Upper lobe of left lung (tissue), 6 donors: ENCODE measurements around the gene FAM110D. TPM values are rescaled to one million over a fixed set of nuclear protein-coding genes. Genes with fewer than 3 reads are reported as not detected.

Experiments
- ATAC-seq, 2 donors: fragments of 200-7000 bp; cut with Tn5 transposase; one replicate each; pipeline ENCODE4 v1.9.1; 2022; ENCODE audit warnings: mild to moderate bottlenecking in 2 of 2, moderate library complexity in 2 of 2; ENCODE audit not compliant: low FRiP score in 2 of 2
- DNase-seq, 2 donors: peaks; one replicate each; pipeline ENCODE4 v3.0.0-alpha.2; 2019 to 2020
- H3K27ac ChIP-seq, 4 donors: fragments of 200-600 bp; sonication (generic); one replicate each; pipeline ENCODE4 v1.5.1; 2016 to 2019
- H3K27me3 ChIP-seq, 4 donors: fragments of 200-600 bp; sonication (generic); one replicate each; pipeline ENCODE4 v1.5.1; 2017 to 2019
- H3K36me3 ChIP-seq, 4 donors: fragments of 200-600 bp; sonication (generic); one replicate each; pipeline ENCODE4 v1.5.1; 2016 to 2019
- H3K4me1 ChIP-seq, 4 donors: fragments of 200-600 bp; sonication (generic); one replicate each; pipeline ENCODE4 v1.5.1; 2018 to 2019
- H3K4me3 ChIP-seq, 4 donors: fragments of 200-600 bp; sonication (generic); one replicate each; pipeline ENCODE4 v1.5.1; 2017 to 2019; ENCODE audit warnings: mild to moderate bottlenecking in 2 of 4, moderate library complexity in 1 of 4
- H3K9me3 ChIP-seq, 4 donors: fragments of 200-600 bp; sonication (generic); one replicate each; pipeline ENCODE4 v1.5.1; 2018 to 2019
- EP300 ChIP-seq, 4 donors: sonication (generic); formaldehyde crosslinking; IDR thresholded peaks; one replicate each; pipeline ENCODE4 v1.5.1; 2017; ENCODE audit warnings: antibody characterized with exemption in 4 of 4, control low read depth in 2 of 4
- POLR2A ChIP-seq, 4 donors: fragments of 450-650 bp; IDR thresholded peaks; one replicate each; pipeline ENCODE4 v1.5.1; 2016 to 2017; ENCODE audit warnings: antibody characterized with exemption in 4 of 4, mild to moderate bottlenecking in 2 of 4
- POLR2AphosphoS5 ChIP-seq, 2 donors: sonication (generic); formaldehyde crosslinking; IDR thresholded peaks; one replicate each; pipeline ENCODE4 v1.5.1; 2017; ENCODE audit warnings: antibody characterized with exemption in 2 of 2
- WGBS, 2 donors: methylation state at CpG; one replicate each; pipeline ENCODE4 v1.1.5; 2017 to 2018; 5-methylcytosine and 5-hydroxymethylcytosine counted together
- total RNA-seq, 6 donors: library from RNA; depleted of rRNA in 4 of 6; stranded (reverse); fragments of >200 nt in 4 of 6; gene quantifications; one replicate each; pipeline versions ENCODE4 v1.1.0 to v1.2.1, GENCODE V29; 2016 to 2021
- TF ChIP-seq, protein P1 (sequence below), 6 experiments: fragments of 450-650 bp in 4 of 6; fragments of 200-600 bp in 2 of 6; sonication (generic) in 2 of 6; IDR thresholded peaks; one replicate each; pipeline ENCODE4 v1.5.1; 2016 to 2019; ENCODE audit warnings: antibody characterized with exemption in 6 of 6
- donor health status: DM: no; HTN: no; CAD: no; lungs with moderate emphysema.
- donor health status: DM: no; HTN: yes; CAD: no; lungs with severe emphysema.

Gene FAM110D
- total RNA-seq, 6 donors from 2014 or later, result 1.0 to 6.7 (median 4.7) TPM

GRCh38 chr1:26164861-26165842, 6.3 kb downstream of the FAM110D start:
- WGBS, 2 donors, result 63 to 64% methylated on average over 18 to 19 of the region's 19 CpGs
- no peaks in the 10 kb centered on the region for H3K36me3 ChIP-seq
- DNase-seq (no peak), ATAC-seq (no peak)
- H3K27ac ChIP-seq, result peak overlapping the region in 2 of 4 donors; percentile 52 to 65
- no peaks in the 10 kb centered on the region for H3K9me3 ChIP-seq
- H3K4me3 ChIP-seq, result no peak overlapping the region
- TF ChIP-seq EP300 (IDR thresholded peaks at IDR 0.05) (no peak), POLR2A (IDR thresholded peaks at IDR 0.05) (no peak), POLR2AphosphoS5 (IDR thresholded peaks at IDR 0.05) (no peak)
- TF ChIP-seq, protein P1, sequence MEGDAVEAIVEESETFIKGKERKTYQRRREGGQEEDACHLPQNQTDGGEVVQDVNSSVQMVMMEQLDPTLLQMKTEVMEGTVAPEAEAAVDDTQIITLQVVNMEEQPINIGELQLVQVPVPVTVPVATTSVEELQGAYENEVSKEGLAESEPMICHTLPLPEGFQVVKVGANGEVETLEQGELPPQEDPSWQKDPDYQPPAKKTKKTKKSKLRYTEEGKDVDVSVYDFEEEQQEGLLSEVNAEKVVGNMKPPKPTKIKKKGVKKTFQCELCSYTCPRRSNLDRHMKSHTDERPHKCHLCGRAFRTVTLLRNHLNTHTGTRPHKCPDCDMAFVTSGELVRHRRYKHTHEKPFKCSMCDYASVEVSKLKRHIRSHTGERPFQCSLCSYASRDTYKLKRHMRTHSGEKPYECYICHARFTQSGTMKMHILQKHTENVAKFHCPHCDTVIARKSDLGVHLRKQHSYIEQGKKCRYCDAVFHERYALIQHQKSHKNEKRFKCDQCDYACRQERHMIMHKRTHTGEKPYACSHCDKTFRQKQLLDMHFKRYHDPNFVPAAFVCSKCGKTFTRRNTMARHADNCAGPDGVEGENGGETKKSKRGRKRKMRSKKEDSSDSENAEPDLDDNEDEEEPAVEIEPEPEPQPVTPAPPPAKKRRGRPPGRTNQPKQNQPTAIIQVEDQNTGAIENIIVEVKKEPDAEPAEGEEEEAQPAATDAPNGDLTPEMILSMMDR (IDR thresholded peaks at IDR 0.05), result no peak
- H3K27me3 ChIP-seq, result peaks cover 0 to 3% (median 0%) of the 10 kb centered on the region in 4 donors
- H3K4me1 ChIP-seq, result peaks cover 22 to 41% (median 30%) of the 10 kb centered on the region in 4 donors

GRCh38 chr1:26166719-26167281, 7.9 kb downstream of the FAM110D start:
- ATAC-seq (no peak), DNase-seq (no peak)
- no peaks in the 10 kb centered on the region for H3K9me3 ChIP-seq
- H3K27ac ChIP-seq, result no peak overlapping the region
- no peak overlapping the region for H3K4me3 ChIP-seq
- 75 to 77% methylated on average over 4 of the region's 4 CpGs for WGBS, 2 donors
- TF ChIP-seq, protein P1 (IDR thresholded peaks at IDR 0.05), result no peak
- TF ChIP-seq EP300 (IDR thresholded peaks at IDR 0.05), result no peak
- TF ChIP-seq POLR2AphosphoS5 (IDR thresholded peaks at IDR 0.05), result no peak
- TF ChIP-seq POLR2A (IDR thresholded peaks at IDR 0.05), result no peak
- no peaks in the 10 kb centered on the region for H3K27me3 ChIP-seq
- peaks cover 23 to 40% (median 31%) of the 10 kb centered on the region in 4 donors for H3K4me1 ChIP-seq
- H3K36me3 ChIP-seq, result peaks cover 0 to 7% (median 0%) of the 10 kb centered on the region in 4 donors

DNA sequence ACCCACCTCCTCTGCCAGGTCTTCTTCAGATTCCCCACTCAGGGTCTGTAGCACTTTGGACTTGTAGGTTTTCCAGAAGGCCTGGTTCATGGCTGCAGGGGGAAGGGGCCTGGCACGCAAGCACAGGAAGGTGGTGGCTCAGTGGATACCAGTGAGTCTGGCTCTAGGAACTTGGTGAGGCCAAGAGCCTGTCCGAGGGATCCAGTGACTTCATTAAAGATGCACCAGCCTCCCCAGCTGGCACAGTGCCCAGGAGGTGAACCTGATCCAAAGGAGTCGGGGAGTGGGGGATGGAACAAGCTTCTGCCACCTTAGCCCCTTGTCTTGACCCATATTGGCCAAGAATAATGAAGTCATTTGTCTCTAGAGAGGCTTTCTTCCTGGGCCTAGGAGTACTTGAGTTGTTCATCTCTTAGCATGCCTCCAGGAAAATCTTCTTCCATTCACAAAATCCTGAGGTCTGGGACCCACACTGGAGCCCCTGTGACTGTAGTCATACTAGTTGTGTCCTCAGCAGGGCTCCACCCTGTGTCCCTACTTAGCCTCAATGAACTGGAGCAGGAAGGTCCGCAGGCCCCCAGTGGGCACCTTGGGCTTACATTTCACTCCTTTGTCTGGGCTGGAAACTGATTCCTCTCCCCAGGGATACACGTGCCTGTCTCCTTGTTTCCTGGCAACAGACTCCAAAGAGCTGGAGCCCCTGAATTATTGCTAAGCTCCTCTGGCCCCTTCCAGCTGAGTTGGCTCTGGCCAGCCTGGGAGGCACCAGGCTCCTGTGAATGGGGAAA, 9.7 kb downstream of the FAM110D start, which contains the start of gene C1orf232:
Gene C1orf232, minus strand, starts transcription at position 554 of the 788 bp plus-strand sequence. Its CDS starts 464 bp downstream, at position 90.
- ATAC-seq, result no peak
- peak within 1 kb of the TSS; percentile 73 to 96 (median 76) for H3K4me3 ChIP-seq
- TF ChIP-seq POLR2A (IDR thresholded peaks at IDR 0.05), result no peak
- no peak for TF ChIP-seq POLR2AphosphoS5 (IDR thresholded peaks at IDR 0.05)
- peaks cover 0 to 7% (median 0%) of the 10 kb centered on the region in 4 donors for H3K36me3 ChIP-seq
- peak within 1 kb of the TSS; percentile 64 to 89 (median 74) for H3K27ac ChIP-seq
- 85 to 90% methylated on average over 3 to 5 of the region's 5 CpGs for WGBS, 2 donors
- DNase-seq, result no peak
- H3K27me3 ChIP-seq, result no peaks in the 10 kb centered on the region
- peaks cover 17 to 31% (median 22%) of the 10 kb centered on the region in 4 donors for H3K4me1 ChIP-seq
- H3K9me3 ChIP-seq, result no peaks in the 10 kb centered on the region

- no peak for DNase-seq
- H3K4me1 ChIP-seq, result peaks cover 14 to 26% (median 18%) of the 10 kb centered on the region in 4 donors
- H3K4me3 ChIP-seq, result peak overlapping the region in 2 of 4 donors; percentile 73 to 96
- TF ChIP-seq EP300 (IDR thresholded peaks at IDR 0.05) (no peak), POLR2A (IDR thresholded peaks at IDR 0.05) (no peak), POLR2AphosphoS5 (IDR thresholded peaks at IDR 0.05) (no peak)
- TF ChIP-seq, protein P1 (IDR thresholded peaks at IDR 0.05), result no peak
- no peaks in the 10 kb centered on the region for H3K27me3 ChIP-seq
- 70 to 74% methylated on average over 4 of the region's 4 CpGs for WGBS, 2 donors
- no peaks in the 10 kb centered on the region for H3K9me3 ChIP-seq
- no peak for ATAC-seq
- H3K27ac ChIP-seq, result peak overlapping the region in 3 of 4 donors; percentile 70 to 89 (median 78)
- peaks cover 0 to 7% (median 0%) of the 10 kb centered on the region in 4 donors for H3K36me3 ChIP-seq
These were observed 10.3 kb downstream of the FAM110D start for GRCh38 chr1:26169198-26169554.
